Measurements from ENCODE around the gene GREB1L.
"Not testable (repeated sequence)": the region's sequence is repeated elsewhere in the genome, so short reads cannot be mapped to it uniquely, and the experiment has no call there.

GREB1L gene

GRCh38 chr18:21265971-21266673 lies 24.1 kb downstream of the GREB1L start:
- peak; percentile 73 for DNase-seq

- DNase-seq = no peak
Measured at GRCh38 chr18:21267400-21267799, 25.4 kb downstream of the GREB1L start.

- DNase-seq = no peak
Measured at GRCh38 chr18:21269349-21269748, 27.3 kb downstream of the GREB1L start.

GRCh38 chr18:21270453-21270852 lies 28.4 kb downstream of the GREB1L start:
- no peak for DNase-seq

GRCh38 chr18:21272016-21272579 lies 30.1 kb downstream of the GREB1L start:
- no peak for DNase-seq

GRCh38 chr18:21273568-21273967 lies 31.5 kb downstream of the GREB1L start:
- no peak for DNase-seq

GRCh38 chr18:21275645-21276044 lies 33.6 kb downstream of the GREB1L start:
- DNase-seq = no peak

GRCh38 chr18:21277578-21277977 lies 35.5 kb downstream of the GREB1L start:
- DNase-seq = no peak

GRCh38 chr18:21278218-21278617 lies 36.2 kb downstream of the GREB1L start:
- not testable (repeated sequence) for DNase-seq

GRCh38 chr18:21281603-21282002 lies 39.6 kb downstream of the GREB1L start:
- DNase-seq = no peak

GRCh38 chr18:21284540-21284939 lies 42.5 kb downstream of the GREB1L start:
- DNase-seq = no peak

GRCh38 chr18:21289827-21290226 lies 47.8 kb downstream of the GREB1L start:
- DNase-seq = no peak

GRCh38 chr18:21291106-21291505 lies 49.1 kb downstream of the GREB1L start:
- no peak for DNase-seq

- DNase-seq = no peak
Measured at GRCh38 chr18:21293479-21293878, 51.4 kb downstream of the GREB1L start.

- DNase-seq = no peak
Measured at GRCh38 chr18:21295101-21295500, 53.1 kb downstream of the GREB1L start.

GRCh38 chr18:21296045-21296444 lies 54.0 kb downstream of the GREB1L start:
- DNase-seq = no peak

- DNase-seq = no peak
Measured at GRCh38 chr18:21298351-21298750, 56.3 kb downstream of the GREB1L start.

GRCh38 chr18:21300035-21300907 lies 58.2 kb downstream of the GREB1L start:
- DNase-seq = no peak

- DNase-seq = no peak
Measured at GRCh38 chr18:21300908-21301200, 58.8 kb downstream of the GREB1L start.

GRCh38 chr18:21303445-21303844 lies 61.4 kb downstream of the GREB1L start:
- DNase-seq = no peak

GRCh38 chr18:21303895-21304294 lies 61.9 kb downstream of the GREB1L start:
- DNase-seq = no peak

- DNase-seq = no peak
Measured at GRCh38 chr18:21305621-21306020, 63.6 kb downstream of the GREB1L start.

GRCh38 chr18:21306368-21306767 lies 64.3 kb downstream of the GREB1L start:
- no peak for DNase-seq

GRCh38 chr18:21307578-21307977 lies 65.5 kb downstream of the GREB1L start:
- DNase-seq = no peak
